ENCODE measurements around the gene DEPDC5. TPM values are rescaled to one million over a fixed set of nuclear protein-coding genes. Genes with fewer than 3 reads are reported as not detected.

DEPDC5 gene
- total RNA-seq, 3 donors from 2014 or later (not counting 1 experiment from before 2014, with no cell fraction given), result 56.7 to 67.9 (median 62.6) TPM

DNA sequence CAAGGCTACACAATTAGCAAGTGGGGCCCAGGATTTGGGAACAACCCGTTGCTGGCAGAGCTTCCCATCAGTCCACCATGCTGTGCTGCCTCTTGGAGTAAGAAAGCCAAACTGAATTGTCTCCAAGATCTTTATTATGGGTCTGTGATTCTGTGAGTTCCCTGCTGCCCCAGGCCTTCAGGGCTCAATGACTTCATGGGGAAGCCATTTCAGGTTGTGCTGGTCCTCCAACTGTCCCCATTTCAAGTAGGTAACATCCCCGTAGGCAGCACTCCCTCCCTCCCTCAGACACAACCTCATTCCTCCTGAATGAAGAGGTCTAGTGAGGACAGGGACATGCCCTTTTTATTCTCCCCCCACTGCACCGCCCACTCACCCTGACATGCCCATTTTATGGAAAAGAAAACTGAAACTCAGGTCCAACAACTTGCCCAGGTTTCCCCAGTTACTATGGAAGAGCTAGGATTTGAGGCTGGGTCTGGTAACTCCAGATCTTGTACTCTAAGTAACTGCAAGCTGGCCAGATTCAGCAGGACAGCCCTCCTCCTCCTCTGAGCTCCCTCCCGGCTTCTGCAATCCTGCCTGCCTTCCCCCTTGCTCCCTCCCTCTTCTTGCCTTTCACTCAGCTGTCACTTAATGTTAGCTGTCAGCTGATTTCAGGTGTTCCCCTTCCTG is 182.3 kb downstream of the DEPDC5 start:
- H3K27ac Mint-ChIP-seq, result no peak overlapping the region
- TF ChIP-seq, protein P1, sequence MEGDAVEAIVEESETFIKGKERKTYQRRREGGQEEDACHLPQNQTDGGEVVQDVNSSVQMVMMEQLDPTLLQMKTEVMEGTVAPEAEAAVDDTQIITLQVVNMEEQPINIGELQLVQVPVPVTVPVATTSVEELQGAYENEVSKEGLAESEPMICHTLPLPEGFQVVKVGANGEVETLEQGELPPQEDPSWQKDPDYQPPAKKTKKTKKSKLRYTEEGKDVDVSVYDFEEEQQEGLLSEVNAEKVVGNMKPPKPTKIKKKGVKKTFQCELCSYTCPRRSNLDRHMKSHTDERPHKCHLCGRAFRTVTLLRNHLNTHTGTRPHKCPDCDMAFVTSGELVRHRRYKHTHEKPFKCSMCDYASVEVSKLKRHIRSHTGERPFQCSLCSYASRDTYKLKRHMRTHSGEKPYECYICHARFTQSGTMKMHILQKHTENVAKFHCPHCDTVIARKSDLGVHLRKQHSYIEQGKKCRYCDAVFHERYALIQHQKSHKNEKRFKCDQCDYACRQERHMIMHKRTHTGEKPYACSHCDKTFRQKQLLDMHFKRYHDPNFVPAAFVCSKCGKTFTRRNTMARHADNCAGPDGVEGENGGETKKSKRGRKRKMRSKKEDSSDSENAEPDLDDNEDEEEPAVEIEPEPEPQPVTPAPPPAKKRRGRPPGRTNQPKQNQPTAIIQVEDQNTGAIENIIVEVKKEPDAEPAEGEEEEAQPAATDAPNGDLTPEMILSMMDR (IDR thresholded peaks at IDR 0.05), result no peak
- intact Hi-C loops (cut with micrococcal nuclease), result no loop called here
- Histone ChIP-seq H3K27ac (ENCODE audit: low read length) (no peak overlapping the region), H3K4me3 (ENCODE audit: low read length) (no peak overlapping the region), H3K27me3 (ENCODE audit: control insufficient read depth, insufficient read depth, low read length) (no peaks in the 10 kb centered on the region), H3K36me3 (ENCODE audit: control insufficient read depth, insufficient read depth, low read length) (no peaks in the 10 kb centered on the region), H3K9me3 (ENCODE audit: control insufficient read depth, insufficient read depth, low read length) (no peaks in the 10 kb centered on the region), H3K4me1 (ENCODE audit: control insufficient read depth, insufficient read depth, low read length) (no peaks in the 10 kb centered on the region)
- no peaks in the 10 kb centered on the region for H3K9me3 Mint-ChIP-seq
- H3K36me3 Mint-ChIP-seq, result no peaks in the 10 kb centered on the region
- 74% methylated on average over 4 of the region's 4 CpGs for WGBS (ENCODE audit: insufficient coverage)
- no peak for DNase-seq
- H3K4me3 Mint-ChIP-seq, result no peak overlapping the region
- no peaks in the 10 kb centered on the region for H3K27me3 Mint-ChIP-seq (ENCODE audit: low read depth in 2 of 2)
- H3K4me1 Mint-ChIP-seq, result no peaks in the 10 kb centered on the region
- no peak for ATAC-seq

- TF ChIP-seq, protein P1 (IDR thresholded peaks at IDR 0.05), result no peak
- DNase-seq (no peak), ATAC-seq (no peak)
These were observed 183.5 kb downstream of the DEPDC5 start for GRCh38 chr22:31937341-31937740.

GRCh38 chr22:31938296-31938695 is 184.5 kb downstream of the DEPDC5 start:
- Histone ChIP-seq H3K27ac (ENCODE audit: low read length) (no peak overlapping the region), H3K4me1 (ENCODE audit: control insufficient read depth, insufficient read depth, low read length) (peaks cover 2% of the 10 kb centered on the region), H3K27me3 (ENCODE audit: control insufficient read depth, insufficient read depth, low read length) (no peaks in the 10 kb centered on the region), H3K4me3 (ENCODE audit: low read length) (no peak overlapping the region), H3K36me3 (ENCODE audit: control insufficient read depth, insufficient read depth, low read length) (no peaks in the 10 kb centered on the region), H3K9me3 (ENCODE audit: control insufficient read depth, insufficient read depth, low read length) (no peaks in the 10 kb centered on the region)
- no peak overlapping the region for H3K4me3 Mint-ChIP-seq
- intact Hi-C loops (cut with micrococcal nuclease), result no loop called here
- H3K4me1 Mint-ChIP-seq, result peaks cover 0 to 4% of the 10 kb centered on the region in 2 donors
- WGBS (ENCODE audit: insufficient coverage), result 89% methylated on average over 8 of the region's 8 CpGs
- H3K36me3 Mint-ChIP-seq, result no peaks in the 10 kb centered on the region
- H3K27me3 Mint-ChIP-seq (ENCODE audit: low read depth in 2 of 2), result no peaks in the 10 kb centered on the region
- DNase-seq, result no peak
- ATAC-seq, result no peak
- H3K27ac Mint-ChIP-seq, result no peak overlapping the region
- no peaks in the 10 kb centered on the region for H3K9me3 Mint-ChIP-seq
- TF ChIP-seq, protein P1 (IDR thresholded peaks at IDR 0.05), result no peak

More at GRCh38 chr22:31937341-31937740, 183.5 kb downstream of the DEPDC5 start:
- H3K27ac Mint-ChIP-seq, result no peak overlapping the region
- no peaks in the 10 kb centered on the region for H3K27me3 ChIP-seq (ENCODE audit: control insufficient read depth, insufficient read depth, low read length)
- H3K27ac ChIP-seq (ENCODE audit: low read length), result no peak overlapping the region
- H3K4me1 ChIP-seq (ENCODE audit: control insufficient read depth, insufficient read depth, low read length), result no peaks in the 10 kb centered on the region
- H3K36me3 Mint-ChIP-seq, result no peaks in the 10 kb centered on the region
- H3K36me3 ChIP-seq (ENCODE audit: control insufficient read depth, insufficient read depth, low read length), result no peaks in the 10 kb centered on the region
- no peaks in the 10 kb centered on the region for H3K9me3 ChIP-seq (ENCODE audit: control insufficient read depth, insufficient read depth, low read length)
- no peaks in the 10 kb centered on the region for H3K27me3 Mint-ChIP-seq (ENCODE audit: low read depth in 2 of 2)
- intact Hi-C loops (cut with micrococcal nuclease), result no loop called here
- H3K4me1 Mint-ChIP-seq, result no peaks in the 10 kb centered on the region
- H3K4me3 Mint-ChIP-seq, result no peak overlapping the region
- H3K9me3 Mint-ChIP-seq, result no peaks in the 10 kb centered on the region
- WGBS (ENCODE audit: insufficient coverage), result 77% methylated on average over 3 of the region's 3 CpGs
- no peak overlapping the region for H3K4me3 ChIP-seq (ENCODE audit: low read length)

- peaks cover 0 to 7% of the 10 kb centered on the region in 2 donors for H3K4me1 Mint-ChIP-seq
- Histone ChIP-seq H3K4me1 (ENCODE audit: control insufficient read depth, insufficient read depth, low read length) (peaks cover 16% of the 10 kb centered on the region), H3K9me3 (ENCODE audit: control insufficient read depth, insufficient read depth, low read length) (no peaks in the 10 kb centered on the region), H3K4me3 (ENCODE audit: low read length) (no peak overlapping the region), H3K27me3 (ENCODE audit: control insufficient read depth, insufficient read depth, low read length) (no peaks in the 10 kb centered on the region), H3K27ac (ENCODE audit: low read length) (no peak overlapping the region), H3K36me3 (ENCODE audit: control insufficient read depth, insufficient read depth, low read length) (no peaks in the 10 kb centered on the region)
- TF ChIP-seq, protein P1 (IDR thresholded peaks at IDR 0.05), result no peak
- no peaks in the 10 kb centered on the region for H3K27me3 Mint-ChIP-seq (ENCODE audit: low read depth in 2 of 2)
- H3K9me3 Mint-ChIP-seq, result no peaks in the 10 kb centered on the region
- no peaks in the 10 kb centered on the region for H3K36me3 Mint-ChIP-seq
- no peak for ATAC-seq
- DNase-seq, result no peak
- intact Hi-C loops (cut with micrococcal nuclease), result no loop called here
- H3K27ac Mint-ChIP-seq, result no peak overlapping the region
- WGBS (ENCODE audit: insufficient coverage), result 93% methylated on average over 9 of the region's 9 CpGs
- H3K4me3 Mint-ChIP-seq, result no peak overlapping the region
These were observed 186.7 kb downstream of the DEPDC5 start for GRCh38 chr22:31940506-31940905.
